ENCODE measurements around the gene SLC35F4.

GRCh38 chr14:57707219-57707618 is 158.7 kb downstream of the SLC35F4 start:
- TF ChIP-seq FOXK2 (IDR thresholded peaks at IDR 0.05) (no peak), L3MBTL2 (conservative IDR thresholded peaks at IDR 0.05) (no peak), BHLHE40 (IDR thresholded peaks at IDR 0.05; ENCODE audit: borderline replicate concordance) (no peak), SUZ12 (IDR thresholded peaks at IDR 0.05) (no peak), TARDBP (IDR thresholded peaks at IDR 0.05) (no peak), SP1 (IDR thresholded peaks at IDR 0.05) (no peak)

All from HEK293T (cell line).